Glomerular endothelial cell (primary cell): Measurements from ENCODE around the gene BLCAP. TPM values are rescaled to one million over a fixed set of nuclear protein-coding genes. Genes with fewer than 3 reads are reported as not detected.

Experiments
- DNase-seq: peaks from one replicate; pipeline ENCODE4 v3.0.0-alpha.2; 2011; ENCODE audit warnings: low read depth, low spot score; ENCODE audit errors: extremely low read depth
- total RNA-seq: library from RNA; depleted of rRNA; stranded (reverse); fragments of >200 nt; gene quantifications from 2 replicates; pipeline ENCODE4 v1.2.3, GENCODE V29; 2015

BLCAP gene
- total RNA-seq, 1 donor from 2014 or later: 76.0 TPM

GRCh38 chr20:37518606-37519507 is 8.8 kb downstream of the BLCAP start:
- DNase-seq: peak; percentile 33

GRCh38 chr20:37518059-37518458 is 9.6 kb downstream of the BLCAP start:
- no peak for DNase-seq

- DNase-seq: no peak
Measured at GRCh38 chr20:37516811-37517750, 10.6 kb downstream of the BLCAP start.

- DNase-seq: no peak
Measured at GRCh38 chr20:37515876-37516275, 11.8 kb downstream of the BLCAP start.

GRCh38 chr20:37513779-37514359 is 13.8 kb downstream of the BLCAP start:
- DNase-seq: no peak

- DNase-seq: no peak
Measured at GRCh38 chr20:37511610-37512275, 15.9 kb downstream of the BLCAP start.

GRCh38 chr20:37510226-37510625 is 17.4 kb downstream of the BLCAP start:
- no peak for DNase-seq

GRCh38 chr20:37506152-37506725 is 21.4 kb downstream of the BLCAP start:
- DNase-seq: no peak

GRCh38 chr20:37505263-37506151 is 22.2 kb downstream of the BLCAP start:
- DNase-seq: no peak

GRCh38 chr20:37504404-37505096 is 23.1 kb downstream of the BLCAP start:
- no peak for DNase-seq

GRCh38 chr20:37503256-37503927 is 24.3 kb downstream of the BLCAP start:
- no peak for DNase-seq

GRCh38 chr20:37502654-37503053 is 25.0 kb downstream of the BLCAP start:
- DNase-seq: no peak

GRCh38 chr20:37501940-37502339 is 25.7 kb downstream of the BLCAP start:
- no peak for DNase-seq

GRCh38 chr20:37500311-37500710 is 27.4 kb downstream of the BLCAP start:
- no peak for DNase-seq

- DNase-seq: no peak
Measured at GRCh38 chr20:37498066-37498665, 29.5 kb downstream of the BLCAP start.

- no peak for DNase-seq
Measured at GRCh38 chr20:37494796-37495195, 32.9 kb downstream of the BLCAP start.

GRCh38 chr20:37494301-37494700 is 33.4 kb downstream of the BLCAP start:
- DNase-seq: no peak

- no peak for DNase-seq
Measured at GRCh38 chr20:37492945-37493344, 34.7 kb downstream of the BLCAP start.
